DOHH2 (cell line): ENCODE data around the gene BMERB1.

ENCODE experiments used
- H3F3A ChIP-seq: fragments of 200-600 bp; sonication (generic), shearing (Covaris generic); 2 replicates; pipeline ENCODE4 v1.6.0; 2016; ENCODE audit warnings: antibody characterized with exemption, mild to moderate bottlenecking; ENCODE audit not compliant: control insufficient read depth, insufficient read depth
- H3K27ac ChIP-seq: fragments of 200-600 bp; sonication (generic); 2 replicates; pipeline ENCODE4 v1.5.1; 2014; ENCODE audit warnings: low read depth, mild to moderate bottlenecking, low read length, moderate library complexity
- H3K27me3 ChIP-seq: fragments of 200-600 bp; sonication (generic); 2 replicates; pipeline ENCODE4 v1.6.1; 2014; ENCODE audit warnings: mild to moderate bottlenecking, low read length, mixed read lengths; ENCODE audit not compliant: control insufficient read depth
- H3K36me3 ChIP-seq: fragments of 200-600 bp; sonication (generic); 2 replicates; pipeline ENCODE4 v1.6.1; 2014; ENCODE audit warnings: mild to moderate bottlenecking, low read length, moderate library complexity, mixed read lengths; ENCODE audit not compliant: control insufficient read depth
- H3K4me1 ChIP-seq: fragments of 200-600 bp; sonication (generic); 2 replicates; pipeline ENCODE4 v1.6.1; 2014; ENCODE audit warnings: mild to moderate bottlenecking, low read length, mixed read lengths; ENCODE audit not compliant: control insufficient read depth
- H3K4me2 ChIP-seq: fragments of 200-600 bp; sonication (generic); 2 replicates; pipeline ENCODE4 v1.6.0; 2014; ENCODE audit warnings: mild to moderate bottlenecking, low read length, moderate library complexity
- H3K4me3 ChIP-seq: fragments of 200-600 bp; sonication (generic); 2 replicates; pipeline ENCODE4 v1.5.1; 2014; ENCODE audit warnings: mild to moderate bottlenecking, low read length, mixed read lengths
- H3K79me2 ChIP-seq: fragments of 200-600 bp; sonication (generic); 2 replicates; pipeline ENCODE4 v1.6.1; 2014; ENCODE audit warnings: mild to moderate bottlenecking, low read length, mixed read lengths; ENCODE audit not compliant: control insufficient read depth
- H3K9me2 ChIP-seq: fragments of 200-600 bp; sonication (generic); replicated peaks from 2 replicates; pipeline ENCODE4 v1.6.1; 2014; ENCODE audit warnings: mild to moderate bottlenecking, low read length, mixed read lengths; ENCODE audit not compliant: control insufficient read depth
- H3K9me3 ChIP-seq: fragments of 200-600 bp; sonication (generic); 2 replicates; pipeline ENCODE4 v1.6.1; 2014; ENCODE audit warnings: antibody characterized with exemption, low read length, mixed read lengths; ENCODE audit not compliant: control insufficient read depth, insufficient read depth
- H4K20me1 ChIP-seq: fragments of 200-600 bp; sonication (generic); 2 replicates; pipeline ENCODE4 v1.6.0; 2014; ENCODE audit warnings: low read depth, mild to moderate bottlenecking, antibody characterized with exemption, low read length, moderate library complexity; ENCODE audit not compliant: control insufficient read depth, insufficient read depth
- EZH2phosphoT487 ChIP-seq: fragments of 200-600 bp; sonication (generic); IDR thresholded peaks from 2 replicates; pipeline ENCODE4 v1.6.1; 2017; ENCODE audit warnings: borderline replicate concordance, mild to moderate bottlenecking, antibody characterized with exemption, low read length, moderate library complexity, mixed read lengths
- TF ChIP-seq, protein P1 (sequence below): fragments of 200-600 bp; sonication (generic); IDR thresholded peaks from one replicate; pipeline ENCODE4 v1.5.1; 2014; ENCODE audit warnings: antibody characterized with exemption, mild to moderate bottlenecking, low read depth, low read length; ENCODE audit not compliant: poor library complexity, severe bottlenecking

Gene BMERB1

DNA sequence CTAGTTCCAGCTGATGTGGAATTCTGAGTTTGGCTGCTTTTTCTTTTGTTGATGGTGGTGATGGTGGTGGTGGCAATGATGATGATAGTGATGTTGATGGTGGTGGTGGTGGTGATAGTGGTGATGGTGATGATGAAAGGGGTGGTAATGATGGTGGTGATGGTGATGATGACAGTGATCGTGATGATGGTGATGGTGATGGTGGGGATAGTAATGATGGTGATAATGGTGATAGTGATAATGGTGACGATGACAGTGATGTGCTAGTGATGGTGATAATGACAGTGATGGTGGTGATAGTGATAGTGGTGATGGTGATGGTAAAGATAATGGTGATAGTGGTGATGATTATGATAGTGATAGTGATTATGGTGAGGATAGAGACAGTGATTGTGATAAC lies 61.5 kb downstream of the BMERB1 start:
- H3F3A ChIP-seq = no peaks in the 10 kb centered on the region
- H3K36me3 ChIP-seq = no peaks in the 10 kb centered on the region
- no peak overlapping the region for H3K4me2 ChIP-seq
- H4K20me1 ChIP-seq = no peaks in the 10 kb centered on the region
- no peak overlapping the region for H3K4me3 ChIP-seq
- no peaks in the 10 kb centered on the region for H3K79me2 ChIP-seq
- H3K9me3 ChIP-seq = no peaks in the 10 kb centered on the region
- H3K27ac ChIP-seq = no peak overlapping the region
- H3K9me2 ChIP-seq = no peaks in the 10 kb centered on the region
- no peak for TF ChIP-seq EZH2phosphoT487
- TF ChIP-seq, protein P1, sequence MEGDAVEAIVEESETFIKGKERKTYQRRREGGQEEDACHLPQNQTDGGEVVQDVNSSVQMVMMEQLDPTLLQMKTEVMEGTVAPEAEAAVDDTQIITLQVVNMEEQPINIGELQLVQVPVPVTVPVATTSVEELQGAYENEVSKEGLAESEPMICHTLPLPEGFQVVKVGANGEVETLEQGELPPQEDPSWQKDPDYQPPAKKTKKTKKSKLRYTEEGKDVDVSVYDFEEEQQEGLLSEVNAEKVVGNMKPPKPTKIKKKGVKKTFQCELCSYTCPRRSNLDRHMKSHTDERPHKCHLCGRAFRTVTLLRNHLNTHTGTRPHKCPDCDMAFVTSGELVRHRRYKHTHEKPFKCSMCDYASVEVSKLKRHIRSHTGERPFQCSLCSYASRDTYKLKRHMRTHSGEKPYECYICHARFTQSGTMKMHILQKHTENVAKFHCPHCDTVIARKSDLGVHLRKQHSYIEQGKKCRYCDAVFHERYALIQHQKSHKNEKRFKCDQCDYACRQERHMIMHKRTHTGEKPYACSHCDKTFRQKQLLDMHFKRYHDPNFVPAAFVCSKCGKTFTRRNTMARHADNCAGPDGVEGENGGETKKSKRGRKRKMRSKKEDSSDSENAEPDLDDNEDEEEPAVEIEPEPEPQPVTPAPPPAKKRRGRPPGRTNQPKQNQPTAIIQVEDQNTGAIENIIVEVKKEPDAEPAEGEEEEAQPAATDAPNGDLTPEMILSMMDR = no peak
- H3K27me3 ChIP-seq = peaks cover 3% of the 10 kb centered on the region; the same call in 1 of the 2 replicates
- H3K4me1 ChIP-seq = no peaks in the 10 kb centered on the region

DNA sequence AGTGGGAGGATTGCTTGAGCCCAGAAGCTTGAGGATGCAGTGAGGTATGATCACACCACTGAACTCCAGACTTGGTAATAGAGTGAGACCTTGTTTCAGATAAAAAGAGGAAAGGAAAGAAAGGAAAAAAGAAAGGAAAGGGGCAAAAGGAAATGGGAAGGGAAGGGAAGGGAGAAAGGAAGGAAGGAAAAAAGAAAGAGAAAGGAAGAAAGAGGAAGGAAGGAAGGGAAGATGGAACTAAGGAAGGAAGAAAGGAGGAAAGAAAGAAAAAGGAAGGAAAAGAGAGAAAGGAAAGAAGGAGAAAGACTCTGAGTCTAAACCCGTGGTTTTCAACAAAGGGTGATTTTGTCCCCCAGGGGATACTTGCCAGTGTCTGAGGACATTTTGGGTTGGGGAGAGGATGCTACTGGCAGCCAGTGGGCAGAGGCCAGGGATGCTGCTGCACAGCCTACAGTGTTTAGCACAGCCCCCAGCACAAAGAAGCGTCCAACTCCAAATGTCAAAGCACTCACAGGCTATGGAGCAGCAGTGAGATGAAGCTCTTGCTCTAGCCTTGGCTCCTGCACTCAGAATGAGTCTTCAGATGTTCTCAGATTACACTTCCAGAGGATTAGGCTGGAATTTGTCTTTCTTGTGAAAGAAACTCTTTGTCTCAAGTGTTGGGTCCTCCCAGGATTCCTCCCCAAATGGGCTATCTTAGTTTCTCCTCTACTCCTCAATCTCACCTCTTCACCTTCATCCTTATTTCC lies 64.2 kb downstream of the BMERB1 start:
- H3K79me2 ChIP-seq = no peaks in the 10 kb centered on the region
- no peaks in the 10 kb centered on the region for H3F3A ChIP-seq
- H3K9me3 ChIP-seq = no peaks in the 10 kb centered on the region
- no peaks in the 10 kb centered on the region for H3K36me3 ChIP-seq
- no peak overlapping the region for H3K4me2 ChIP-seq
- no peaks in the 10 kb centered on the region for H4K20me1 ChIP-seq
- H3K4me3 ChIP-seq = no peak overlapping the region
- H3K4me1 ChIP-seq = no peaks in the 10 kb centered on the region
- H3K27ac ChIP-seq = no peak overlapping the region
- no peak for TF ChIP-seq EZH2phosphoT487
- TF ChIP-seq, protein P1 = no peak
- no peaks in the 10 kb centered on the region for H3K9me2 ChIP-seq
- peaks cover 3% of the 10 kb centered on the region; the same call in 1 of the 2 replicates for H3K27me3 ChIP-seq

DNA sequence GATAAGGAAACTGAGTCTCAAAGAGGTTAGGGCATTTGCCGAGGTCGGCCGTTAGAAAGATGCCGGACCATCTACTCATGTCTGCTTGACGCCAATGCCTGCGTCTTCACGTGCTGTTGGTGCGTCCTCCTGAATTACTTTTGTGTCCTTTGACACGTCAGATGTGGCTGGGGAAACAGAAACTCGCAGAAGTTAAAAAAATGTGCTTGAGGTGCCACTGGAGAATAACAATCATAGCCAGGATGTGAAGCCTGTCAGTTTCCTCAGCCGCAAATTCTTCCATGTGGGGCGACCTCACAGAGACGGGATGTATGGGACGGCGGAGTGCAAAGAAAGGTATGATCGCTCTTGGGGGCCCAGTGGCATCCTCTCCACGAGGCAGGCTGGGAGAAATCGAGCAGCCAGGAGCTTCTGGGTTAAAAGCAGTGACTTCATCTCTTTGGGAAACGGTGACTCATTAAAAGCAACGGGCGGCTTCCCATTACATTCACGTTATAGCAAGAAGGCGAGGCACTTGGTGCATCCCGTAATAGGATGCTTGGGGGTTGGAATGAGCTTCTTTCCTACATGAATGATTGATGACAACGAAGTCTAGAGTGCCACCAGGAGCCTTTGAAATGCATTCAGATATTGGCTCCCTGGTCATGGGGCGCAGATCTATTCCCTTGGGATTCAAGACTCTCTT lies 67.8 kb downstream of the BMERB1 start:
- H3K27ac ChIP-seq = no peak overlapping the region
- H3K36me3 ChIP-seq = no peaks in the 10 kb centered on the region
- H3K9me2 ChIP-seq = no peaks in the 10 kb centered on the region
- no peaks in the 10 kb centered on the region for H3F3A ChIP-seq
- H3K4me3 ChIP-seq = no peak overlapping the region
- H3K4me2 ChIP-seq = no peak overlapping the region
- no peaks in the 10 kb centered on the region for H3K4me1 ChIP-seq
- peaks cover 5% of the 10 kb centered on the region; the same call in 1 of the 2 replicates for H3K27me3 ChIP-seq
- H4K20me1 ChIP-seq = no peaks in the 10 kb centered on the region
- H3K79me2 ChIP-seq = no peaks in the 10 kb centered on the region
- TF ChIP-seq, protein P1 = no peak
- no peak for TF ChIP-seq EZH2phosphoT487
- H3K9me3 ChIP-seq = no peaks in the 10 kb centered on the region
